GM12878 (cell line): Measurements from ENCODE around the gene CACNA2D4.

Experiments
- ASH2L ChIP-seq: fragments of 300-600, 200-600 bp; sonication (generic); IDR thresholded peaks from 2 replicates; pipeline ENCODE4 v1.6.1; 2017; ENCODE audit warnings: low read depth, mild to moderate bottlenecking, borderline replicate concordance
- DPF2 ChIP-seq: fragments of 450-650 bp; IDR thresholded peaks from 2 replicates; pipeline ENCODE4 v1.6.1; 2017; ENCODE audit warnings: mild to moderate bottlenecking
- MAX ChIP-seq: IDR thresholded peaks from 2 replicates; pipeline ENCODE4 v1.6.1; 2012; ENCODE audit warnings: low read depth, low read length, improper control_type of control experiment
- RAD21 ChIP-seq: IDR thresholded peaks from 2 replicates; pipeline ENCODE4 v1.6.1; 2011; ENCODE audit warnings: mild to moderate bottlenecking, low read depth, low read length, moderate library complexity; ENCODE audit not compliant: insufficient read depth
- ZNF274 ChIP-seq: IDR thresholded peaks from one replicate; pipeline ENCODE4 v1.8.0; 2011; ENCODE audit not compliant: insufficient read length, insufficient read depth
- ZSCAN29 ChIP-seq: fragments of 450-650 bp; IDR thresholded peaks from 2 replicates; pipeline ENCODE4 v1.6.1; 2017; ENCODE audit warnings: mild to moderate bottlenecking, moderate library complexity

GRCh38 chr12:1758376-1758775, 160.1 kb downstream of the CACNA2D4 start:
- TF ChIP-seq MAX = no peak
- no peak for TF ChIP-seq RAD21
- no peak for TF ChIP-seq ZSCAN29
- no peak for TF ChIP-seq DPF2
- no peak for TF ChIP-seq ZNF274
- no peak for TF ChIP-seq ASH2L
